PC-3 (cell line): Measurements from ENCODE around the gene PI4K2A. TPM values are rescaled to one million over a fixed set of nuclear protein-coding genes. Genes with fewer than 3 reads are reported as not detected.

Experiments used
- ATAC-seq: fragments of 200-7000 bp; cut with Tn5 transposase; 2 replicates; pipeline ENCODE4 v1.9.1; 2020; ENCODE audit warnings: mild to moderate bottlenecking, moderate library complexity
- BruUV-seq: library from RNA; stranded (reverse); fragments of 400-500 nt; replicated peaks from 2 replicates; lab custom pipeline; 2021; lab: Mats Ljungman, UMichigan
- CTCF ChIA-PET: fragments of 300-600 bp; sonication (Branson Sonifier 250); formaldehyde crosslinking; loops from one replicate; lab custom pipeline; 2022; ENCODE audit warnings: antibody characterized with exemption; lab: Charles Lee
- POLR2A ChIA-PET: fragments of 300-600 bp; sonication (Branson Sonifier 250); formaldehyde crosslinking; loops from one replicate; lab custom pipeline; 2022; ENCODE audit warnings: antibody characterized with exemption; ENCODE audit not compliant: unreplicated experiment; lab: Charles Lee
- DNase-seq: peaks from one replicate; pipeline ENCODE4 v3.0.0-alpha.2; 2015
- H2AFZ ChIP-seq: fragments of 300-600 bp; sonication (generic); 2 replicates; pipeline ENCODE4 v1.6.0; 2016; ENCODE audit warnings: antibody characterized with exemption, low read length
- H3F3A ChIP-seq: fragments of 300-600 bp; sonication (generic); one replicate; pipeline ENCODE4 v1.6.0; 2017; ENCODE audit warnings: antibody characterized with exemption, low read length, control low read depth, mild to moderate bottlenecking; ENCODE audit not compliant: unreplicated experiment
- H3K27ac ChIP-seq: fragments of 300-600 bp; sonication (generic); 2 replicates; pipeline ENCODE4 v1.5.1; 2016; ENCODE audit warnings: mild to moderate bottlenecking, low read length
- H3K27me3 ChIP-seq: fragments of 300-600 bp; sonication (generic); 2 replicates; pipeline ENCODE4 v1.6.1; 2016; ENCODE audit warnings: low read length, mixed read lengths
- H3K36me3 ChIP-seq: fragments of 300-600 bp; sonication (generic); 2 replicates; pipeline ENCODE4 v1.6.1; 2016; ENCODE audit warnings: low read depth, mixed run types, low read length, mixed read lengths
- H3K4me1 ChIP-seq: fragments of 300-600 bp; sonication (generic); 2 replicates; pipeline ENCODE4 v1.5.1; 2016; ENCODE audit warnings: low read length; ENCODE audit not compliant: insufficient read depth
- H3K4me2 ChIP-seq: fragments of 300-600 bp; sonication (generic); 2 replicates; pipeline ENCODE4 v1.6.0; 2016; ENCODE audit warnings: low read length
- H3K4me3 ChIP-seq: fragments of 300-600 bp; sonication (generic); 2 replicates; pipeline ENCODE4 v1.5.1; 2016; ENCODE audit warnings: mild to moderate bottlenecking, low read length, mixed read lengths
- H3K79me2 ChIP-seq: fragments of 300-600 bp; sonication (generic); 2 replicates; pipeline ENCODE4 v1.6.1; 2017; ENCODE audit warnings: low read length, mixed read lengths
- H3K9ac ChIP-seq: fragments of 300-600 bp; sonication (generic); 2 replicates; pipeline ENCODE4 v1.6.0; 2016; ENCODE audit warnings: mild to moderate bottlenecking, low read length
- H3K9me2 ChIP-seq: fragments of 300-600 bp; sonication (generic); replicated peaks from 2 replicates; pipeline ENCODE4 v1.6.1; 2016; ENCODE audit warnings: mixed run types, low read length, mixed read lengths
- H3K9me3 ChIP-seq: fragments of 300-600 bp; sonication (generic); 2 replicates; pipeline ENCODE4 v1.6.1; 2016; ENCODE audit warnings: low read length, mixed read lengths
- H4K20me1 ChIP-seq: fragments of 300-600 bp; sonication (generic); 2 replicates; pipeline ENCODE4 v1.6.1; 2016; ENCODE audit warnings: low read length, mixed read lengths
- EZH2 ChIP-seq: fragments of 300-600 bp; sonication (generic); IDR thresholded peaks from one replicate; pipeline ENCODE4 v1.6.1; 2017; ENCODE audit warnings: antibody characterized with exemption, mild to moderate bottlenecking, low read length; ENCODE audit not compliant: unreplicated experiment
- EZH2phosphoT487 ChIP-seq: fragments of 300-600 bp; sonication (generic); IDR thresholded peaks from 2 replicates; pipeline ENCODE4 v1.6.1; 2018; ENCODE audit warnings: mild to moderate bottlenecking, antibody characterized with exemption, low read length, borderline replicate concordance
- intact Hi-C: fragments of 100-400 bp; cut with micrococcal nuclease; formaldehyde crosslinking; loops from 2 replicates; pipeline ENCODE4 v1.9.0; 2023
- total RNA-seq: library from RNA; depleted of rRNA; stranded (reverse); fragments of >200 nt; gene quantifications from 2 replicates; pipeline ENCODE4 v1.2.3, GENCODE V29; 2014
- TF ChIP-seq, protein P1 (sequence below): fragments of 300-600 bp; sonication (generic); conservative IDR thresholded peaks from 2 replicates; pipeline ENCODE4 v1.5.1; 2017; ENCODE audit warnings: antibody characterized with exemption, low read depth, mild to moderate bottlenecking, low read length

The PI4K2A gene
- total RNA-seq, 1 experiment from 2014 or later: 19.4 TPM

DNA sequence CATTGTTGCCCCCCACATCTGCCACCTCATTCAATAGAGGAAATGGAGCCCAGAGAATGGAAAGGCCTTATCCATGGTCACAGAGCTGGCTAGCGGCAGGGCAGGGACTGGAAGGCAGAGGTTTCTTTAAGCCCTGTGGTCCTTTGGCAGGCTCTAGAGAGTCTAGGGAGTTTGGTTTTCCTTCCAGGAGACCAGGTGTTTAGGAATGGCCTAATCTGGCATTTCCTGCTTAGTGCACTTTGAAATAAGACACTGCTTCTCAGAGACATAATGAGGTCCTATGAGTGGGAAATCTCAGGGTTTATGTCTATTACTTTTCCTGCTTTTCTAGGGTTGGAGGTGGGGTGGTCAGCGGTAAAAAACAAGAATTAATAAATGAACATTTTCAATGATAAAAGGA is 79.1 kb downstream of the PI4K2A start:
- Histone ChIP-seq H3K27me3 (no peaks in the 10 kb centered on the region), H3K9me3 (no peaks in the 10 kb centered on the region), H4K20me1 (no peaks in the 10 kb centered on the region), H2AFZ (no peak overlapping the region), H3K27ac (peak overlapping the region; percentile 37; the same call in 1 of the 2 replicates), H3K79me2 (peaks cover 40% of the 10 kb centered on the region), H3K4me2 (0 out of 2 replicates have a peak overlapping the region, but pooled peaks have one; percentile 74), H3F3A (no peaks in the 10 kb centered on the region), H3K4me1 (peaks cover 48% of the 10 kb centered on the region), H3K4me3 (no peak overlapping the region), H3K36me3 (peaks cover 7% of the 10 kb centered on the region; the same call in 1 of the 2 replicates), H3K9me2 (no peaks in the 10 kb centered on the region), H3K9ac (no peak overlapping the region)
- no peak for DNase-seq
- TF ChIP-seq EZH2phosphoT487: no peak
- TF ChIP-seq EZH2: no peak
- TF ChIP-seq, protein P1, sequence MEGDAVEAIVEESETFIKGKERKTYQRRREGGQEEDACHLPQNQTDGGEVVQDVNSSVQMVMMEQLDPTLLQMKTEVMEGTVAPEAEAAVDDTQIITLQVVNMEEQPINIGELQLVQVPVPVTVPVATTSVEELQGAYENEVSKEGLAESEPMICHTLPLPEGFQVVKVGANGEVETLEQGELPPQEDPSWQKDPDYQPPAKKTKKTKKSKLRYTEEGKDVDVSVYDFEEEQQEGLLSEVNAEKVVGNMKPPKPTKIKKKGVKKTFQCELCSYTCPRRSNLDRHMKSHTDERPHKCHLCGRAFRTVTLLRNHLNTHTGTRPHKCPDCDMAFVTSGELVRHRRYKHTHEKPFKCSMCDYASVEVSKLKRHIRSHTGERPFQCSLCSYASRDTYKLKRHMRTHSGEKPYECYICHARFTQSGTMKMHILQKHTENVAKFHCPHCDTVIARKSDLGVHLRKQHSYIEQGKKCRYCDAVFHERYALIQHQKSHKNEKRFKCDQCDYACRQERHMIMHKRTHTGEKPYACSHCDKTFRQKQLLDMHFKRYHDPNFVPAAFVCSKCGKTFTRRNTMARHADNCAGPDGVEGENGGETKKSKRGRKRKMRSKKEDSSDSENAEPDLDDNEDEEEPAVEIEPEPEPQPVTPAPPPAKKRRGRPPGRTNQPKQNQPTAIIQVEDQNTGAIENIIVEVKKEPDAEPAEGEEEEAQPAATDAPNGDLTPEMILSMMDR: no peak
- intact Hi-C loops: no loop called here
- no peak for ATAC-seq
- ChIA-PET POLR2A (no interaction called here), CTCF (no interaction called here)
- no TSS peak for BruUV-seq

GRCh38 chr10:97721871-97722780 is 81.7 kb downstream of the PI4K2A start:
- no peak overlapping the region for H3K4me2 ChIP-seq
- no peak overlapping the region for H3K27ac ChIP-seq
- intact Hi-C loops: no loop called here
- ATAC-seq (no peak), DNase-seq (no peak)
- H2AFZ ChIP-seq: no peak overlapping the region
- TF ChIP-seq EZH2phosphoT487: no peak
- TF ChIP-seq, protein P1: no peak
- TF ChIP-seq EZH2: no peak
- no peaks in the 10 kb centered on the region for H3K9me2 ChIP-seq
- no peaks in the 10 kb centered on the region for H4K20me1 ChIP-seq
- peaks cover 36% of the 10 kb centered on the region for H3K4me1 ChIP-seq
- H3K4me3 ChIP-seq: no peak overlapping the region
- ChIA-PET POLR2A (no interaction called here), CTCF (no interaction called here)
- no TSS peak for BruUV-seq
- H3F3A ChIP-seq: peaks cover 5% of the 10 kb centered on the region
- no peaks in the 10 kb centered on the region for H3K9me3 ChIP-seq
- no peaks in the 10 kb centered on the region for H3K27me3 ChIP-seq
- peaks cover 15% of the 10 kb centered on the region for H3K79me2 ChIP-seq
- H3K9ac ChIP-seq: no peak overlapping the region
- H3K36me3 ChIP-seq: peaks cover 7% of the 10 kb centered on the region; the same call in 1 of the 2 replicates

GRCh38 chr10:97723001-97723400 is 82.5 kb downstream of the PI4K2A start:
- no peaks in the 10 kb centered on the region for H3K36me3 ChIP-seq
- H4K20me1 ChIP-seq: no peaks in the 10 kb centered on the region
- H2AFZ ChIP-seq: no peak overlapping the region
- H3K4me1 ChIP-seq: peaks cover 27% of the 10 kb centered on the region
- intact Hi-C loops: no loop called here
- no peak overlapping the region for H3K4me2 ChIP-seq
- CTCF ChIA-PET: no interaction called here
- no peak for TF ChIP-seq EZH2
- TF ChIP-seq, protein P1: no peak
- TF ChIP-seq EZH2phosphoT487: no peak
- BruUV-seq: no TSS peak
- no peak overlapping the region for H3K4me3 ChIP-seq
- no peaks in the 10 kb centered on the region for H3K9me2 ChIP-seq
- peaks cover 6% of the 10 kb centered on the region; the same call in 1 of the 2 replicates for H3K79me2 ChIP-seq
- DNase-seq (no peak), ATAC-seq (no peak)
- H3K27ac ChIP-seq: no peak overlapping the region
- POLR2A ChIA-PET: no interaction called here
- H3K9me3 ChIP-seq: no peaks in the 10 kb centered on the region
- H3K27me3 ChIP-seq: no peaks in the 10 kb centered on the region
- peaks cover 5% of the 10 kb centered on the region for H3F3A ChIP-seq
- no peak overlapping the region for H3K9ac ChIP-seq
